ENCODE results near the gene TSNAX.

DNA sequence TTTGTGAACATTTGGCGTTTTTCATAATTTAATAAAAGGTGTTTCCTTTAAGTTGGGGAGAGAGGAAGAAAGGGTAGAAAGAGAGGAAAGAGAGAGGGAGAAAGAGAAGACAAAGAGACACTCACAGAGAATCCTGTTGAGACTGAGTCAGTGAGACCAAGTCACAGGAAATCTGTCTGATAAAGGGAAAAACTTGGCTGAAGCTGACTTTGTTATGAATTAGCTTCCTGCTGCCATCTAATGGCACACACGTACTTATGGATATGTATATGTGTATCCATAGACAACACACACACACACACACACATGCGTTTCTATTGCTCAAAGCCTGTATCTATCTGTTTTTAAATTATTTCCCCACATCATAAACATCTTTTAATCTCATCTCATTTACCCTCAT is 55.6 kb downstream of the TSNAX start:
- TF ChIP-seq POLR2A (IDR thresholded peaks at IDR 0.05) (no peak), CTCF (IDR thresholded peaks at IDR 0.05) (peak in 1 of 5 experiments; percentile 2), EP300 (IDR thresholded peaks at IDR 0.05; ENCODE audit: low read depth) (no peak)
